Liver (tissue), 9 donors: ENCODE results near the gene DCTN4. TPM values are rescaled to one million over a fixed set of nuclear protein-coding genes. Genes with fewer than 3 reads are reported as not detected.
"Not testable (repeated sequence)": the region's sequence is repeated elsewhere in the genome, so short reads cannot be mapped to it uniquely, and the experiment has no call there.

Source experiments
- DNase-seq: peaks from one replicate; pipeline ENCODE4 v3.0.0-alpha.2; 2017; ENCODE audit warnings: low spot score
- H3K27ac ChIP-seq, 2 donors: one replicate each; pipeline ENCODE4 v1.7.0; 2013; ENCODE audit warnings: inconsistent platforms in 2 of 2, low read length in 2 of 2, control low read depth in 1 of 2, low read depth in 1 of 2, mild to moderate bottlenecking in 1 of 2
- H3K27me3 ChIP-seq, 4 donors: one replicate each; pipeline versions ENCODE4 v1.6.1 to v1.7.0; 2013; ENCODE audit warnings: low read length in 3 of 4, inconsistent platforms in 1 of 4, mild to moderate bottlenecking in 1 of 4, moderate library complexity in 1 of 4; ENCODE audit not compliant: control insufficient read depth in 4 of 4, insufficient read depth in 4 of 4
- H3K36me3 ChIP-seq, 4 donors: one replicate each; pipeline versions ENCODE4 v1.6.1 to v1.7.0; 2013; ENCODE audit warnings: low read length in 3 of 4, mild to moderate bottlenecking in 3 of 4, low read depth in 1 of 4, moderate library complexity in 1 of 4; ENCODE audit not compliant: control insufficient read depth in 4 of 4, insufficient read depth in 3 of 4
- H3K4me1 ChIP-seq, 4 donors: one replicate each; pipeline versions ENCODE4 v1.6.1 to v1.7.0; 2013; ENCODE audit warnings: low read length in 3 of 4, mild to moderate bottlenecking in 3 of 4, moderate library complexity in 1 of 4; ENCODE audit not compliant: control insufficient read depth in 4 of 4, insufficient read depth in 4 of 4
- H3K4me3 ChIP-seq, 3 donors: one replicate each; pipeline versions ENCODE4 v1.6.1 to v1.7.0; 2013; ENCODE audit warnings: low read length in 3 of 3, control low read depth in 1 of 3, low read depth in 1 of 3, mild to moderate bottlenecking in 1 of 3
- H3K9ac ChIP-seq, 2 donors: one replicate each; pipeline ENCODE4 v1.7.0; 2013; ENCODE audit warnings: low read length in 2 of 2, mild to moderate bottlenecking in 2 of 2, moderate library complexity in 2 of 2, control low read depth in 1 of 2, low read depth in 1 of 2
- H3K9me3 ChIP-seq, 4 donors: one replicate each; pipeline versions ENCODE4 v1.6.1 to v1.7.0; 2013; ENCODE audit warnings: low read length in 3 of 4; ENCODE audit not compliant: control insufficient read depth in 4 of 4
- ATF3 ChIP-seq: IDR thresholded peaks from 2 replicates; pipeline ENCODE4 v1.6.1; 2016; ENCODE audit warnings: antibody characterized with exemption
- FOXA1 ChIP-seq: IDR thresholded peaks from 2 replicates; pipeline ENCODE4 v1.6.1; 2016; ENCODE audit warnings: antibody characterized with exemption
- GABPA ChIP-seq, 2 donors: IDR thresholded peaks in 1 of 2; conservative IDR thresholded peaks in 1 of 2; 2 replicates each; pipeline ENCODE4 v1.6.1; 2016; ENCODE audit warnings: antibody characterized with exemption in 2 of 2, mild to moderate bottlenecking in 1 of 2, moderate library complexity in 1 of 2
- HNF4A ChIP-seq, 2 donors: conservative IDR thresholded peaks; 2 replicates each; pipeline ENCODE4 v1.6.1; 2016; ENCODE audit warnings: antibody characterized with exemption in 2 of 2, mild to moderate bottlenecking in 2 of 2
- HNF4G ChIP-seq: IDR thresholded peaks from 2 replicates; pipeline ENCODE4 v1.6.1; 2016; ENCODE audit warnings: antibody characterized with exemption
- NR2F2 ChIP-seq: IDR thresholded peaks from 2 replicates; pipeline ENCODE4 v1.6.1; 2016; ENCODE audit warnings: antibody characterized with exemption
- RAD21 ChIP-seq, 2 donors: IDR thresholded peaks; 2 replicates each; pipeline ENCODE4 v1.6.1; 2016; ENCODE audit warnings: antibody characterized with exemption in 2 of 2, mild to moderate bottlenecking in 2 of 2
- RXRA ChIP-seq, 2 donors: IDR thresholded peaks; 2 replicates each; pipeline ENCODE4 v1.6.1; 2017 to 2018; ENCODE audit warnings: antibody characterized with exemption in 2 of 2, mild to moderate bottlenecking in 1 of 2
- SP1 ChIP-seq: IDR thresholded peaks from 2 replicates; pipeline ENCODE4 v1.6.1; 2018; ENCODE audit warnings: antibody characterized with exemption, mild to moderate bottlenecking
- TAF1 ChIP-seq: conservative IDR thresholded peaks from 2 replicates; pipeline ENCODE4 v1.6.1; 2016; ENCODE audit warnings: antibody characterized with exemption, mild to moderate bottlenecking
- YY1 ChIP-seq: IDR thresholded peaks from 2 replicates; pipeline ENCODE4 v1.6.1; 2016; ENCODE audit warnings: antibody characterized with exemption, mild to moderate bottlenecking
- ZBTB33 ChIP-seq: IDR thresholded peaks from 2 replicates; pipeline ENCODE4 v1.6.1; 2016; ENCODE audit warnings: antibody characterized with exemption
- WGBS: extraction: QIAGEN DNeasy Blood & Tissue Kit; methylation state at CpG from one replicate; pipeline ENCODE4 v1.1.7; 2013; 5-methylcytosine and 5-hydroxymethylcytosine counted together
- polyA plus RNA-seq, 2 donors: library from polyadenylated mRNA; stranded (reverse) in 1 of 2; unstranded in 1 of 2; fragments of 200-250 nt in 1 of 2; fragments of >200 nt in 1 of 2; fragmentation: Nextera tagmentation in 1 of 2; extraction: Ambion mirVana in 1 of 2; gene quantifications; one replicate each; pipeline versions ENCODE4 v1.2.1 to v1.2.3, GENCODE V29; 2013 to 2015
- total RNA-seq, 2 donors: library from RNA; depleted of rRNA; stranded (reverse); fragments of >200 nt; gene quantifications; one replicate each; pipeline ENCODE4 v1.2.3, GENCODE V29; 2014
- TF ChIP-seq, protein P1 (sequence below): IDR thresholded peaks from 2 replicates; pipeline ENCODE4 v1.6.1; 2016; ENCODE audit warnings: antibody characterized with exemption, mild to moderate bottlenecking
- TF ChIP-seq, protein P2 (sequence below): fragments of 150-350 bp; IDR thresholded peaks from 2 replicates; pipeline ENCODE4 v1.5.1; 2017; ENCODE audit warnings: improper control_type of control experiment, low read depth, low read length; ENCODE audit not compliant: missing input control
- donor health status: healthy.
- donor health status: healthy.
- donor health status: healthy.
- donor health status: healthy.
- donor health status: healthy.

DCTN4 gene
- total and polyA plus RNA-seq, 4 donors = 10.3 to 29.6 (median 20.2) TPM

DNA sequence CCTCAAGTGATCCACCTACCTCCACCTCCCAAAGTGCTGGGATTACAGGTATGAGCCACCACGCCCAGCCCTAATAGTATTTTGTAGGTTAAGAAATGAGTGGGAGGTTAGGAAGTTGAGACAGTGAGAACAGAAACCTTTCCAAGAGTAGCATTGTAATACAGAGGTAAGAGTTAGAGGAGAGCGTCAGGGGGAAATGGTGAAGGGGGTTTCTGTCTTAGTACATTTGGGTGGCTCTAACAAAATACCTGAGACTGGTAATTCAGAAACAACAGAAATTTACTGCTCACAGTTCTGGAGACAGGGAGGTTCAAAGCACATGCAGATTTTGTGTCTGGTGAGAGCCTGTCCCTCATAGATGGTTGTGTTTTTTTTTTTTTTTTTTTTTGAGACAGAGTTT lies 38.6 kb upstream of the DCTN4 start (continued):
- TF ChIP-seq, protein P1, sequence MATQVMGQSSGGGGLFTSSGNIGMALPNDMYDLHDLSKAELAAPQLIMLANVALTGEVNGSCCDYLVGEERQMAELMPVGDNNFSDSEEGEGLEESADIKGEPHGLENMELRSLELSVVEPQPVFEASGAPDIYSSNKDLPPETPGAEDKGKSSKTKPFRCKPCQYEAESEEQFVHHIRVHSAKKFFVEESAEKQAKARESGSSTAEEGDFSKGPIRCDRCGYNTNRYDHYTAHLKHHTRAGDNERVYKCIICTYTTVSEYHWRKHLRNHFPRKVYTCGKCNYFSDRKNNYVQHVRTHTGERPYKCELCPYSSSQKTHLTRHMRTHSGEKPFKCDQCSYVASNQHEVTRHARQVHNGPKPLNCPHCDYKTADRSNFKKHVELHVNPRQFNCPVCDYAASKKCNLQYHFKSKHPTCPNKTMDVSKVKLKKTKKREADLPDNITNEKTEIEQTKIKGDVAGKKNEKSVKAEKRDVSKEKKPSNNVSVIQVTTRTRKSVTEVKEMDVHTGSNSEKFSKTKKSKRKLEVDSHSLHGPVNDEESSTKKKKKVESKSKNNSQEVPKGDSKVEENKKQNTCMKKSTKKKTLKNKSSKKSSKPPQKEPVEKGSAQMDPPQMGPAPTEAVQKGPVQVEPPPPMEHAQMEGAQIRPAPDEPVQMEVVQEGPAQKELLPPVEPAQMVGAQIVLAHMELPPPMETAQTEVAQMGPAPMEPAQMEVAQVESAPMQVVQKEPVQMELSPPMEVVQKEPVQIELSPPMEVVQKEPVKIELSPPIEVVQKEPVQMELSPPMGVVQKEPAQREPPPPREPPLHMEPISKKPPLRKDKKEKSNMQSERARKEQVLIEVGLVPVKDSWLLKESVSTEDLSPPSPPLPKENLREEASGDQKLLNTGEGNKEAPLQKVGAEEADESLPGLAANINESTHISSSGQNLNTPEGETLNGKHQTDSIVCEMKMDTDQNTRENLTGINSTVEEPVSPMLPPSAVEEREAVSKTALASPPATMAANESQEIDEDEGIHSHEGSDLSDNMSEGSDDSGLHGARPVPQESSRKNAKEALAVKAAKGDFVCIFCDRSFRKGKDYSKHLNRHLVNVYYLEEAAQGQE = no peak
- TF ChIP-seq, protein P2, sequence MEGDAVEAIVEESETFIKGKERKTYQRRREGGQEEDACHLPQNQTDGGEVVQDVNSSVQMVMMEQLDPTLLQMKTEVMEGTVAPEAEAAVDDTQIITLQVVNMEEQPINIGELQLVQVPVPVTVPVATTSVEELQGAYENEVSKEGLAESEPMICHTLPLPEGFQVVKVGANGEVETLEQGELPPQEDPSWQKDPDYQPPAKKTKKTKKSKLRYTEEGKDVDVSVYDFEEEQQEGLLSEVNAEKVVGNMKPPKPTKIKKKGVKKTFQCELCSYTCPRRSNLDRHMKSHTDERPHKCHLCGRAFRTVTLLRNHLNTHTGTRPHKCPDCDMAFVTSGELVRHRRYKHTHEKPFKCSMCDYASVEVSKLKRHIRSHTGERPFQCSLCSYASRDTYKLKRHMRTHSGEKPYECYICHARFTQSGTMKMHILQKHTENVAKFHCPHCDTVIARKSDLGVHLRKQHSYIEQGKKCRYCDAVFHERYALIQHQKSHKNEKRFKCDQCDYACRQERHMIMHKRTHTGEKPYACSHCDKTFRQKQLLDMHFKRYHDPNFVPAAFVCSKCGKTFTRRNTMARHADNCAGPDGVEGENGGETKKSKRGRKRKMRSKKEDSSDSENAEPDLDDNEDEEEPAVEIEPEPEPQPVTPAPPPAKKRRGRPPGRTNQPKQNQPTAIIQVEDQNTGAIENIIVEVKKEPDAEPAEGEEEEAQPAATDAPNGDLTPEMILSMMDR = no peak
- TF ChIP-seq SP1 (no peak), HNF4A (conservative IDR thresholded peaks at IDR 0.05) (no peak)

- no peak for DNase-seq
- Histone ChIP-seq H3K27me3 (no peaks in the 10 kb centered on the region), H3K9me3 (no peaks in the 10 kb centered on the region), H3K36me3 (peaks cover 0 to 4% (median 0%) of the 10 kb centered on the region in 4 donors), H3K4me3 (no peak overlapping the region), H3K27ac (no peak overlapping the region), H3K4me1 (no peaks in the 10 kb centered on the region), H3K9ac (no peak overlapping the region)
- no peak for TF ChIP-seq HNF4A (conservative IDR thresholded peaks at IDR 0.05)
- TF ChIP-seq YY1 = no peak
- no peak for TF ChIP-seq ATF3
- TF ChIP-seq TAF1 = no peak
- TF ChIP-seq GABPA (IDR thresholded peaks at IDR 0.05 in 1 of 2, conservative IDR thresholded peaks at IDR 0.05 in 1 of 2) = no peak
- TF ChIP-seq FOXA1 = no peak
- TF ChIP-seq, protein P2 = no peak
- no peak for TF ChIP-seq RAD21 (IDR thresholded peaks at IDR 0.05)
- no peak for TF ChIP-seq HNF4G
- no peak for TF ChIP-seq ZBTB33
- no peak for TF ChIP-seq NR2F2
- TF ChIP-seq RXRA (IDR thresholded peaks at IDR 0.05) = no peak
- TF ChIP-seq, protein P1 = no peak
- 91% methylated on average over 2 of the region's 2 CpGs for WGBS
Measured at GRCh38 chr5:150794927-150795326, 36.1 kb upstream of the DCTN4 start.

GRCh38 chr5:150793423-150793888 lies 34.6 kb upstream of the DCTN4 start:
- not testable (repeated sequence) for H3K27me3 ChIP-seq, H3K4me3 ChIP-seq, H3K27ac ChIP-seq, H3K9ac ChIP-seq, H3K4me1 ChIP-seq, DNase-seq, H3K36me3 ChIP-seq, H3K9me3 ChIP-seq
- WGBS = 88% methylated on average over 2 of the region's 2 CpGs
